Endothelial cell (in vitro differentiated cells): ENCODE data around the gene SLC36A1. TPM values are rescaled to one million over a fixed set of nuclear protein-coding genes. Genes with fewer than 3 reads are reported as not detected.

ENCODE experiments used
- DNase-seq: peaks from one replicate; pipeline ENCODE4 v3.0.0; 2021; ENCODE audit warnings: low spot score
- H3K27ac Mint-ChIP-seq: one replicate; pipeline ENCODE4 v1.8.0; 2021; ENCODE audit warnings: mixed read lengths, inconsistent platforms; ENCODE audit not compliant: unreplicated experiment
- H3K27me3 Mint-ChIP-seq: one replicate; pipeline ENCODE4 v1.8.0; 2021; ENCODE audit warnings: mild to moderate bottlenecking, moderate library complexity, mixed read lengths, inconsistent platforms; ENCODE audit not compliant: unreplicated experiment
- H3K36me3 Mint-ChIP-seq: one replicate; pipeline ENCODE4 v1.8.0; 2021; ENCODE audit warnings: mild to moderate bottlenecking, low read depth, mixed read lengths, inconsistent platforms; ENCODE audit not compliant: unreplicated experiment
- H3K4me1 Mint-ChIP-seq: one replicate; pipeline ENCODE4 v1.8.0; 2021; ENCODE audit warnings: mild to moderate bottlenecking, mixed read lengths, inconsistent platforms; ENCODE audit not compliant: unreplicated experiment
- H3K4me3 Mint-ChIP-seq: one replicate; pipeline ENCODE4 v1.8.0; 2021; ENCODE audit warnings: mild to moderate bottlenecking, mixed read lengths, inconsistent platforms; ENCODE audit not compliant: unreplicated experiment
- H3K9me3 Mint-ChIP-seq: one replicate; pipeline ENCODE4 v1.8.0; 2021; ENCODE audit warnings: mixed read lengths, inconsistent platforms; ENCODE audit not compliant: unreplicated experiment
- total RNA-seq: library from RNA; stranded (reverse); fragmentation: NEBNext Ultra II Directional; extraction: Animal tissue kit (Norgen Biotek cat#: 25700); gene quantifications from one replicate; pipeline ENCODE4 v1.2.1, GENCODE V29; 2021; ENCODE audit not compliant: unreplicated experiment
- TF ChIP-seq, protein P1 (sequence below): fragments of 200-600 bp; sonication (generic); IDR thresholded peaks from one replicate; pipeline ENCODE4 v1.5.0; 2021; ENCODE audit warnings: antibody characterized with exemption; ENCODE audit not compliant: unreplicated experiment

SLC36A1 gene
- total RNA-seq, 1 donor from 2014 or later: 4.8 TPM

DNA sequence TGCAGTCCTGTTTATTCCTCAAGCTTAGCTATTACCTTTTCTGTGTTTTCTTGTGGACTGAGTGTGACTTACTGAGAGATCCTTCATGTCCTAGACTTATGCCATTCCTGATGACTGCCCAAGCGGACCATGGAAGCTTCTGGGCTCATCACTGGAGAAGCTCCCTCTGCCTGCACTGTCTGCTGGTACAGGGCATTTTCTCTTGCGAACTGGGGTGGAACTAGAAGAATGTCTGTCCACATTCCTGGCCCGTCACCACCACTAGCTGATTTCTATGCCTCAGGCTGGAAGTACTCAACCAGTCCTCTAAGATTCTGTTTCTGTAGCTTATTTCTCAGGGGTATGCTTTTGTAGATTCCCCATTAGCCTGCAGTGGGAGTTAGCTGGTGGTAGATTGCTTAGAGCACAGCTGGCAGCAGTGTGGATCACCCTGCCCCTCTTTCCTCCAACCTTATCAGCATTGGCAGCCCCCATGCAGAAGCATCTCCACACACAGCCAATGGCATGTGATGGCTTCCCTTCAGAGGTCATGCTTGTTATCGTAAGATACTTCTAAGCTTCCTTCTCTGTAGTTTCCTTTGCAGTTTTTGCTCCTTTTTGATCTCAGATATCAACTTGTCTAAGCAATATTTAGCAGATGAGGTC lies 12.4 kb downstream of the SLC36A1 start:
- no peaks in the 10 kb centered on the region for H3K9me3 Mint-ChIP-seq
- H3K4me3 Mint-ChIP-seq: no peak overlapping the region
- H3K27me3 Mint-ChIP-seq: no peaks in the 10 kb centered on the region
- no peak for DNase-seq
- no peaks in the 10 kb centered on the region for H3K4me1 Mint-ChIP-seq
- TF ChIP-seq, protein P1, sequence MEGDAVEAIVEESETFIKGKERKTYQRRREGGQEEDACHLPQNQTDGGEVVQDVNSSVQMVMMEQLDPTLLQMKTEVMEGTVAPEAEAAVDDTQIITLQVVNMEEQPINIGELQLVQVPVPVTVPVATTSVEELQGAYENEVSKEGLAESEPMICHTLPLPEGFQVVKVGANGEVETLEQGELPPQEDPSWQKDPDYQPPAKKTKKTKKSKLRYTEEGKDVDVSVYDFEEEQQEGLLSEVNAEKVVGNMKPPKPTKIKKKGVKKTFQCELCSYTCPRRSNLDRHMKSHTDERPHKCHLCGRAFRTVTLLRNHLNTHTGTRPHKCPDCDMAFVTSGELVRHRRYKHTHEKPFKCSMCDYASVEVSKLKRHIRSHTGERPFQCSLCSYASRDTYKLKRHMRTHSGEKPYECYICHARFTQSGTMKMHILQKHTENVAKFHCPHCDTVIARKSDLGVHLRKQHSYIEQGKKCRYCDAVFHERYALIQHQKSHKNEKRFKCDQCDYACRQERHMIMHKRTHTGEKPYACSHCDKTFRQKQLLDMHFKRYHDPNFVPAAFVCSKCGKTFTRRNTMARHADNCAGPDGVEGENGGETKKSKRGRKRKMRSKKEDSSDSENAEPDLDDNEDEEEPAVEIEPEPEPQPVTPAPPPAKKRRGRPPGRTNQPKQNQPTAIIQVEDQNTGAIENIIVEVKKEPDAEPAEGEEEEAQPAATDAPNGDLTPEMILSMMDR: no peak
- H3K27ac Mint-ChIP-seq: no peak overlapping the region
- no peaks in the 10 kb centered on the region for H3K36me3 Mint-ChIP-seq

DNA sequence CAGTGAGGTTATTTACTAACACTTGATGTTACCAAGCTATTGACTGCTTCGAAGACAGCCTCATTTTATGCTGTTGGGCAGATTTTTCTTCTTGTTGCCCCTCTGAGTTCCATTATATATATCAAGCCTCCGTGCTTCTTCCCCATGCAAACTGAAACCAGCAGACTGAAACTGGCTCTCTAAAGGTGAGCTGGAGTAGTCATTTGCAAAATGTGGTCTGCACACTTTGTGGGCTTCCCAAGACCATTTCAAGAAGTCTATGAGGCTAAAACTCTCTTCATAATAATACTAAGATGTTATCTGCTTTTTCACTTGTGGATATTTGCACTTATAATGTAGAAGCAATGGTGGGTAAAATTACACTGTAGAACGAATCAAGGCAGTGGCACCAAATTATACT lies 13.9 kb downstream of the SLC36A1 start:
- Mint-ChIP-seq H3K9me3 (no peaks in the 10 kb centered on the region), H3K36me3 (no peaks in the 10 kb centered on the region), H3K27ac (no peak overlapping the region), H3K27me3 (no peaks in the 10 kb centered on the region), H3K4me3 (no peak overlapping the region), H3K4me1 (peaks cover 7% of the 10 kb centered on the region)
- TF ChIP-seq, protein P1: no peak
- no peak for DNase-seq

DNA sequence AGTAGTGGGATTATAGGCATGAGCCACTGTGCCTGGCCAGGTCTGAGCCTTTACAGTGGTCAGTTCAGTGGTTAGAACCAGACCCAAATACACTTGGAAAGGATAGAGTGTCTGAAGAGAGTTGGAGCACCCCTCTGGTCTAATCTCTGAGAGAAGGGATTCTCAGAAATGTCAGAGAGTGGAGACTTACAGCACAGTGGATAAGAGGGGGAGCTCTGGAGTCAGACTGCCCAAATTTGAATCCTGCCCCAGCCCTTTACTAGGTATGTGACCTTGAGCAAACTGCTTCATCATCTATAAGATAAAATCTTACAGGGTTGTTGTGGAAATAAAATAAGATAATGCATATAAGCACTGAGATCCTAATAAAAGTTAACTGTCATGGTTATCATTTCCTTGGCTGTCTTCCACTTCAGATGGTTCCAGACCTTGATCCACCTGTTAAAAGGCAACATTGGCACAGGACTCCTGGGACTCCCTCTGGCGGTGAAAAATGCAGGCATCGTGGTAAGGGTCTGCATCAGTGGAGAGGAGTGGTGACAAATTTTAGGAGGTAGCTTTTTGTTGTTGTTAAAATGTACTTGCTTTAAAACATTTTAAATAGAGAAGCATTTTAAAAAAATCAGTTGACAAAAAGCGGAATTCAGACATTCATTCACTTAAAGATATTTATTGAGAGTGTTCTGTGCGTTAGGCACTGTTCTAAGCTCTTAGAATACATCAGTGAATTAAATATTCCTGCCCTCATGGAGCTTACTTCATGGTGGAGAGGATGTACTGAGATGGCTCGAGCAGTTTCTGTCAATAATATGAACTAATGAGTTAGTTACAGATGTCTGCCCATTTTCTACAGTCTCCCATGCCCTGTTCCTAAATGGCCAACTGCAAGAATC lies 16.0 kb downstream of the SLC36A1 start:
- Mint-ChIP-seq H3K27ac (no peak overlapping the region), H3K4me3 (no peak overlapping the region), H3K4me1 (peaks cover 12% of the 10 kb centered on the region), H3K9me3 (no peaks in the 10 kb centered on the region), H3K27me3 (no peaks in the 10 kb centered on the region), H3K36me3 (no peaks in the 10 kb centered on the region)
- TF ChIP-seq, protein P1: peak; percentile 69
- DNase-seq: peak; percentile 59

DNA sequence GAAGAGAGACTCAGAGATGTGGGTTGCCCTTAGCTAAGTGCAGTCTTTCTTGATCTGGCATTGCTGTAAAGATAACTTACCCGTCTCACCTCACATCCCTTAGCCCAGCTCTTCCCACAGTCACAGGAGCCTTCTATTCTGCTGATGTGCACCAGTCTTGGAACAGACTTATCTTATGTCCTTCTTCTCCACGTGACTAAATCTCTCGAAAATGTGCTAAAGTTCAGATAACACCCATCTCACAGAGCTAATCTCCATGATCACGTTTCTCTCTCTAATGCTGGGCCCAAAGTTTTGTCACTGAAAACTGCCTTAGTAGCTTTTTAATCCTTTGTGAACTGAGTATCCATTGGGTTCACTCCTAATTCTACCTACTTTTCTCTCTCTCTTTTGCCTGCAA lies 16.7 kb downstream of the SLC36A1 start:
- Mint-ChIP-seq H3K27me3 (no peaks in the 10 kb centered on the region), H3K4me3 (no peak overlapping the region), H3K4me1 (peaks cover 12% of the 10 kb centered on the region), H3K27ac (no peak overlapping the region), H3K36me3 (no peaks in the 10 kb centered on the region), H3K9me3 (no peaks in the 10 kb centered on the region)
- DNase-seq: no peak
- TF ChIP-seq, protein P1: no peak

DNA sequence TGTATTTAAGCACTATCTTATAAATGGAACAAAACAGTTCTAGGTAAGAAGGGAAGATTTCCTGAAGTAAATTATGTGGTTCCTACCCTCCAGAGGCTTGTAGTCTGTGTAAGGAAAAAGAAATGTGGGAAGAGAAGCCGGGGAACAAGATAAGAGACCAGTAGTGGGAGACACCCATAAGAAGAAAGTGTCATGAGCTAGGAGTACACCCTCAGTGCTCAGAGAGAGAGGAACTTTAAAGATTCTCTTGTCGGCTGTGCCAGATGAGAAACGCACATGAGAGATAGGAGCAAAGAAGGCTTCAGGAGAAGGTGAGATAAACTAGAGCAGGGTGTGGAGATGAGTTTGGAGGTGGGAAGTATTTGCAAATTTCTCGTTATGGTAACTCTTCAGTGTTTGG lies 18.1 kb downstream of the SLC36A1 start:
- H3K4me3 Mint-ChIP-seq: no peak overlapping the region
- no peak overlapping the region for H3K27ac Mint-ChIP-seq
- DNase-seq: no peak
- peaks cover 12% of the 10 kb centered on the region for H3K4me1 Mint-ChIP-seq
- no peaks in the 10 kb centered on the region for H3K27me3 Mint-ChIP-seq
- TF ChIP-seq, protein P1: no peak
- no peaks in the 10 kb centered on the region for H3K9me3 Mint-ChIP-seq
- no peaks in the 10 kb centered on the region for H3K36me3 Mint-ChIP-seq
